Superior temporal gyrus (tissue), 1 donor: ENCODE measurements around the gene CCDC170.

Source experiments
- DNase-seq: peaks from one replicate; pipeline ENCODE4 v3.0.0-alpha.2; 2016; ENCODE audit errors: extremely low spot score

The CCDC170 gene

GRCh38 chr6:151617539-151617938, 123.7 kb downstream of the CCDC170 start:
- no peak for DNase-seq

GRCh38 chr6:151618717-151619116, 124.9 kb downstream of the CCDC170 start:
- no peak for DNase-seq

- DNase-seq = no peak
Measured at GRCh38 chr6:151620179-151620578, 126.4 kb downstream of the CCDC170 start.

- no peak for DNase-seq
Measured at GRCh38 chr6:151624071-151624470, 130.3 kb downstream of the CCDC170 start.

- no peak for DNase-seq
Measured at GRCh38 chr6:151624481-151624880, 130.7 kb downstream of the CCDC170 start.

- no peak for DNase-seq
Measured at GRCh38 chr6:151624900-151625536, 131.2 kb downstream of the CCDC170 start.

- peak; percentile 14 for DNase-seq
Measured at GRCh38 chr6:151627689-151628444, 134.1 kb downstream of the CCDC170 start.

- DNase-seq = no peak
Measured at GRCh38 chr6:151629791-151630190, 136.0 kb downstream of the CCDC170 start.

- no peak for DNase-seq
Measured at GRCh38 chr6:151630387-151630786, 136.6 kb downstream of the CCDC170 start.

- no peak for DNase-seq
Measured at GRCh38 chr6:151630991-151631655, 137.3 kb downstream of the CCDC170 start.

- DNase-seq = no peak
Measured at GRCh38 chr6:151632415-151632987, 138.7 kb downstream of the CCDC170 start.

GRCh38 chr6:151633526-151634335, 139.9 kb downstream of the CCDC170 start:
- DNase-seq = no peak

GRCh38 chr6:151634336-151634720, 140.5 kb downstream of the CCDC170 start:
- DNase-seq = no peak

GRCh38 chr6:151635741-151636140, 141.9 kb downstream of the CCDC170 start:
- no peak for DNase-seq

GRCh38 chr6:151637814-151638213, 144.0 kb downstream of the CCDC170 start:
- no peak for DNase-seq

- DNase-seq = no peak
Measured at GRCh38 chr6:151639750-151640149, 145.9 kb downstream of the CCDC170 start.

- DNase-seq = no peak
Measured at GRCh38 chr6:151641028-151641427, 147.2 kb downstream of the CCDC170 start.

- no peak for DNase-seq
Measured at GRCh38 chr6:151647976-151648639, 154.3 kb downstream of the CCDC170 start.

GRCh38 chr6:151649835-151650234, 156.0 kb downstream of the CCDC170 start:
- no peak for DNase-seq

- DNase-seq = no peak
Measured at GRCh38 chr6:151651639-151652038, 157.8 kb downstream of the CCDC170 start.

GRCh38 chr6:151652325-151652724, 158.5 kb downstream of the CCDC170 start:
- no peak for DNase-seq
